ENCODE measurements around the gene ASPDH. TPM values are rescaled to one million over a fixed set of nuclear protein-coding genes. Genes with fewer than 3 reads are reported as not detected.

The ASPDH gene
- total RNA-seq, 6 experiments from 2014 or later = not detected

DNA sequence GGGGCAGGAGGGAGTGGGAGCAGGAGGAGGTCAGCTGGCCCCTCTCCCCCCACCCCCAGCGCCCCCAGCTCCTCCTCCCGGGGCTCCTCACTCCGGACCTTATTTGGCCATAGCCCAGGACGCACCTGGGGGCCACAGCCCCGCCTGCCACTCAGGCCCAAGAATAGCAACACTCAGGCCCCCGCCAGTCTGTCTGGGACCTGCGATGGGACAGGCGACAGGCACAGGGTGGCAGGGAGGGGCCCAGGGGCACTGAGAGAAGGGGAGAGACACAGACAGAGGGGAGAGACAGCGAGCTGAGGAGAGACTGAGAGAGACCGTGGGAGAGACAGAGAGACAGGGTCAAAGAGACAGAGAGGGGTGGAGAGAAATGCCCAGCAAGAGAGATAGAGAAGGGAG lies 13.0 kb downstream of the ASPDH start:
- H3K4me3 Mint-ChIP-seq = no peak overlapping the region
- H3K36me3 Mint-ChIP-seq (ENCODE audit: low read depth) = no peaks in the 10 kb centered on the region
- TF ChIP-seq, protein P1, sequence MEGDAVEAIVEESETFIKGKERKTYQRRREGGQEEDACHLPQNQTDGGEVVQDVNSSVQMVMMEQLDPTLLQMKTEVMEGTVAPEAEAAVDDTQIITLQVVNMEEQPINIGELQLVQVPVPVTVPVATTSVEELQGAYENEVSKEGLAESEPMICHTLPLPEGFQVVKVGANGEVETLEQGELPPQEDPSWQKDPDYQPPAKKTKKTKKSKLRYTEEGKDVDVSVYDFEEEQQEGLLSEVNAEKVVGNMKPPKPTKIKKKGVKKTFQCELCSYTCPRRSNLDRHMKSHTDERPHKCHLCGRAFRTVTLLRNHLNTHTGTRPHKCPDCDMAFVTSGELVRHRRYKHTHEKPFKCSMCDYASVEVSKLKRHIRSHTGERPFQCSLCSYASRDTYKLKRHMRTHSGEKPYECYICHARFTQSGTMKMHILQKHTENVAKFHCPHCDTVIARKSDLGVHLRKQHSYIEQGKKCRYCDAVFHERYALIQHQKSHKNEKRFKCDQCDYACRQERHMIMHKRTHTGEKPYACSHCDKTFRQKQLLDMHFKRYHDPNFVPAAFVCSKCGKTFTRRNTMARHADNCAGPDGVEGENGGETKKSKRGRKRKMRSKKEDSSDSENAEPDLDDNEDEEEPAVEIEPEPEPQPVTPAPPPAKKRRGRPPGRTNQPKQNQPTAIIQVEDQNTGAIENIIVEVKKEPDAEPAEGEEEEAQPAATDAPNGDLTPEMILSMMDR (IDR thresholded peaks at IDR 0.05) = no peak
- peaks cover 4% of the 10 kb centered on the region for H3K27me3 Mint-ChIP-seq (ENCODE audit: insufficient read depth)
- DNase-seq = no peak
- H3K9me3 Mint-ChIP-seq = no peaks in the 10 kb centered on the region
- H3K4me1 Mint-ChIP-seq (ENCODE audit: low read depth) = no peaks in the 10 kb centered on the region
- no peak overlapping the region for H3K27ac Mint-ChIP-seq

DNA sequence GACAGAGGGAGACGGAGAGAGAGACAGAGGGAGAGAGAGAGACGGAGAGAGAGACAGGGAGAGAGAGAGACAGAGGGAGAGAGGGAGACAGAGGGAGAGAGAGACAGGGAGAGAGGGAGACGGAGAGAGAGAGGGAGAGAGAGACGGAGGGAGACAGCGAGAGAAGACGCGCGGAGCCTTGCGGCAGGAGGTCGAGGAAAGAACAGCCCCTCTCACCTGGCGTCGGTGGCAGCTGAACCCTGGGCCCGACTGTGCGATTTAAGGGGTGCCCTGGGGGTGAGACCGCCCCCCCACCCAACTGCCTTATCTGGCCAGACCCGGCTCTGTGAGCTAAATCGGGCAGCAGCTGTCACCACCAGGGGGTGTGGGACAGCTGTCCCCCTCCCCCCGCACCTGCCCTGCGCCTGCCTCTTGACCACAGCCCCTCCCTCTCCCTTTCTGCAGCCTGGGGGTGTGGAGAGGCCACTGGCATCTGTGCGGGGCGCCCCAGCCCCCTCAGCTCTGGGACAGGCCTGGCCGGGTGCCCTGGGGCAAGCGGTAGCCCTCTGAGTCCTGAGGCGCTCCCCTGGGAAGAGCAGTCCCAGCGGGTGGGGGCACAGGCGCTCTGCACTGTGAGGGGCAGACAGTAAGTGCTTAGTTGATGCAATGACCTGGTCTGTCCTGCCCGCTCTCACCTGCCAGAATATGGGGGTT lies 13.5 kb downstream of the ASPDH start:
- H3K27ac Mint-ChIP-seq = no peak overlapping the region
- peaks cover 6% of the 10 kb centered on the region for H3K27me3 Mint-ChIP-seq (ENCODE audit: insufficient read depth)
- no peak overlapping the region for H3K4me3 Mint-ChIP-seq
- DNase-seq = no peak
- no peaks in the 10 kb centered on the region for H3K9me3 Mint-ChIP-seq
- H3K36me3 Mint-ChIP-seq (ENCODE audit: low read depth) = no peaks in the 10 kb centered on the region
- TF ChIP-seq, protein P1 (IDR thresholded peaks at IDR 0.05) = peak; percentile 48
- H3K4me1 Mint-ChIP-seq (ENCODE audit: low read depth) = no peaks in the 10 kb centered on the region

DNA sequence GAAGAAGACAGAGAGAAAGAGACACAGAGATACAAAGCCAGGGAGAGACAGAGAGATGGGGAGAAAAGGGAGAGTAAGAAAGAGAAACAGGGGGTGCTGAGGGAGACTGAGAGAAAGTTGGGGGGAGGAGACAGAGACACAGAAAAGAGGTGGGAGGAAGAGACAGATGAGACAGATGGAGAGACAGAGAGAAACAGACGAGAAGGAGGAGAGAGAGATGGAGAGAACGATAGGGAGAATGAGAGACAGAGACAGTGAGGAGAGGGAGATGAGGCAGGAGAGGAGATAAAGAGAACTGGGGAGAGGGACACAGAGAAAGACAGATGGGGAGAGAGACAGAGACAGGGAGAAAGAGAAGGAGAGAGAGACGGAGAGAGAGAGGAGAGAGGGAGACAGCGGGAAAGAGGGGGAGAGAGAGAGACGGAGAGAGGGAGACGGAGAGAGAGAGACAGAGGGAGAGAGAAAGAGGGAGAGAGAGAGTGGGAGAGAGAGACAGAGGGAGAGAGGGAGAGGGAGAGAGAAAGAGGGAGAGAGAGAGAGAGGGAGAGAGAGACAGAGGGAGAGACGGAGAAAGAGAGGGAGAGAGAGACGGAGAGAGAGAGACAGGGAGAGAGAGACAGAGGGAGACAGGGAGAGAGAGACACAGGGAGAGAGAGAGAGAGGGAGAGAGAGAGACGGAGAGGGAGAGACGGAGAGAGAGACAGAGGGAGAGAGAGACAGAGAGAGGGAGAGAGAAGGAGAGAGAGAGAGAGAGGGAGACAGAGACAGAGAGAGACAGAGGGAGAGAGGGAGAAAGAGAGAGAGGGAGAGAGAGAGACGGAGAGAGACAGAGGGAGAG lies 15.3 kb downstream of the ASPDH start:
- Mint-ChIP-seq H3K27ac (no peak overlapping the region), H3K4me1 (ENCODE audit: low read depth) (no peaks in the 10 kb centered on the region), H3K9me3 (no peaks in the 10 kb centered on the region), H3K4me3 (no peak overlapping the region), H3K27me3 (ENCODE audit: insufficient read depth) (peaks cover 15% of the 10 kb centered on the region), H3K36me3 (ENCODE audit: low read depth) (no peaks in the 10 kb centered on the region)
- DNase-seq = no peak
- TF ChIP-seq, protein P1 (IDR thresholded peaks at IDR 0.05) = no peak

DNA sequence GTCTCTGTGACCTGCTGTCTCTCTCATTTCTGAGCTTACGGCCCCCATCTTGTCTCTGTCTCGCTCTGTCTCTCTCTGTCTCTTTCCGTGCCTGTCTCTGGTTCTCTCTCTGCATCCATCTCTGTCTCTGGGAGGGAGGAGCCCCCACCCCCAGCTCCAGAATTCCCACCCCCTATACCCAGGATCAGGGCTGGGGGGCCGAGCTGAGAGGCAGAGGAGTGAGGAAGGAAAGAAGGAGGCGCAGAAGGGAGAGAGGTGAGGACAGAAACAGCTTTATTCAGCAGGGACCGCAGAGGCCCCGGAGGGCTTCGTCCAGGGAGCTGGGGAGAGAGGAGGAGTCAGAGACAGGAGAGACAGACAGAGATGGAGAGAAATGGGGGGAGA lies 16.7 kb downstream of the ASPDH start:
- Mint-ChIP-seq H3K27ac (no peak overlapping the region), H3K27me3 (ENCODE audit: insufficient read depth) (peaks cover 19% of the 10 kb centered on the region), H3K36me3 (ENCODE audit: low read depth) (no peaks in the 10 kb centered on the region), H3K4me1 (ENCODE audit: low read depth) (peaks cover 3% of the 10 kb centered on the region), H3K9me3 (no peaks in the 10 kb centered on the region), H3K4me3 (no peak overlapping the region)
- TF ChIP-seq, protein P1 (IDR thresholded peaks at IDR 0.05) = no peak
- no peak for DNase-seq

DNA sequence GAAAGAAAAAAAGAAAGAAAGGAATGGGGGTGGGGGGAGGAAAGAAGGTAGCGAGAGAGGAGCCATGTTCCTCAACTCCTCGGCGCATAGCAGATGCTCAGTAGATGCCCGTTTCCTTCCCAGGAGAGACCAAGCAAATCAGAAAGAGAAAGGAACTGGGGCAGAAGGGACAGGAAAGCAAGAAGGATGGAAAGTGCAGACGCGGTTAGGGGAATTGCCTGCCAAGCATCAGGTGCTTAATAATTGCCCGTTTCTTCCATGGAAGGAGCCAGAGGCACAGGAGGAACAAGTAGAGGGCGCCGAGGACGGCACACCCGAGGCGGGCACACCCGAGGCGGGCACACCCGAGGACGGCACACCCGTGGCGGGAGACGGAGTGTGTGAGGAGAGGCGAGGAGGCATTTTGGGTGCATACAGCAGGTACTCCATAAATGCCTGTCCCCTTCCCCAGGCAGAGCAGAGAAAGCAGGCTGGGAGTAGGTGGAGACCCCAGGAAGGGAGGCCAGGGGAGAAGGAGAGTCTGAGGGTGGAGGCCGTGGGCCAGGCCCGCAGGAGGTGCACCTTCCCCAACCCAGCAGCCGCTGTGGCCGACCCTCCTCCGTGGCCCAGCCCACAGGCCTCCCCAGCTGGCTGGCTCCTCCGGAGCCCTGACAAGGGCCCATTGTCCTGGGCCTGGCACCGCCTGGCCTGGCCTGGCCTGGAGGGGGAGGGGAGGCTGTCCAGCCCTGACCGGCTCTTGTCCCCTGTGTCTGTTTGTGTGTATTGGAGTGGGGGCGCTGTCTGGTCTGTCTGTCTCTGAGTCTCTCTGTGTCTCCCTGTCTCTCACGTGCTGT lies 17.3 kb downstream of the ASPDH start:
- H3K4me1 Mint-ChIP-seq (ENCODE audit: low read depth) = peaks cover 9% of the 10 kb centered on the region
- DNase-seq = no peak
- H3K27me3 Mint-ChIP-seq (ENCODE audit: insufficient read depth) = peaks cover 19% of the 10 kb centered on the region
- H3K36me3 Mint-ChIP-seq (ENCODE audit: low read depth) = no peaks in the 10 kb centered on the region
- TF ChIP-seq, protein P1 (IDR thresholded peaks at IDR 0.05) = no peak
- H3K4me3 Mint-ChIP-seq = no peak overlapping the region
- no peaks in the 10 kb centered on the region for H3K9me3 Mint-ChIP-seq
- H3K27ac Mint-ChIP-seq = no peak overlapping the region

Data from HFFc6 (cell line).